A549 (cell line): ENCODE results near the gene CLECL1. TPM values are rescaled to one million over a fixed set of nuclear protein-coding genes. Genes with fewer than 3 reads are reported as not detected.

ENCODE experiments used
- ATAC-seq, 2 experiments: fragments of 200-7000 bp in 1 of 2; fragments of >200 bp in 1 of 2; cut with Nextera tagmentation in 1 of 2; cut with Tn5 transposase in 1 of 2; 3 replicates each; pipeline versions ENCODE4 v1.8.0 to v1.9.1; 2018 to 2020; ENCODE audit warnings: mild to moderate bottlenecking in 1 of 2, moderate library complexity in 1 of 2
- CTCF ChIA-PET: fragments of 300-600 bp; sonication (Branson Sonifier 250); formaldehyde crosslinking; extraction: SDS; loops from one replicate; lab custom pipeline; 2021; ENCODE audit warnings: antibody characterized with exemption, inconsistent platforms; lab: Yijun Ruan, JAX
- POLR2A ChIA-PET: fragments of 350-600 bp; formaldehyde crosslinking; extraction: SDS; loops from one replicate; lab custom pipeline; 2021; ENCODE audit warnings: antibody characterized with exemption, inconsistent platforms; lab: Yijun Ruan, JAX
- DNase-seq, 2 experiments: peaks; one replicate each; pipeline versions ENCODE4 v3.0.0 to v3.0.0-alpha.2; 2011 to 2016; ENCODE audit warnings: low read depth in 1 of 2, low spot score in 1 of 2
- FAIRE-seq: peaks from 2 replicates; lab custom pipeline; 2011; peaks lifted over from hg19 to GRCh38; lab: Jason Lieb, UNC
- H3K27ac ChIP-seq, 2 experiments: fragments of >200 bp; sonication (Bioruptor Twin); formaldehyde crosslinking; 3 replicates each; pipeline ENCODE4 v1.5.1; 2016 to 2017
- H3K4me1 ChIP-seq: fragments of >200 bp; sonication (Bioruptor Twin); formaldehyde crosslinking; 3 replicates; pipeline ENCODE4 v1.6.1; 2016
- H3K4me2 ChIP-seq: fragments of >200 bp; sonication (Bioruptor Twin); formaldehyde crosslinking; 3 replicates; pipeline ENCODE4 v1.6.1; 2016
- H3K4me3 ChIP-seq: fragments of >200 bp; sonication (Bioruptor Twin); formaldehyde crosslinking; 3 replicates; pipeline ENCODE4 v1.5.1; 2016
- H3K9me3 ChIP-seq: fragments of >200 bp; sonication (Bioruptor Twin); formaldehyde crosslinking; 3 replicates; pipeline ENCODE4 v1.6.1; 2016
- BCL3 ChIP-seq: fragments of >200 bp; sonication (Bioruptor Twin); formaldehyde crosslinking; IDR thresholded peaks from 3 replicates; pipeline ENCODE4 v1.6.1; 2016
- CBX8 ChIP-seq: fragments of 200-600 bp; sonication (generic); IDR thresholded peaks from 2 replicates; pipeline ENCODE4 v1.6.1; 2016
- CEBPB ChIP-seq, 2 experiments: fragments of >200 bp in 1 of 2; sonication (Bioruptor Twin) in 1 of 2; formaldehyde crosslinking in 1 of 2; IDR thresholded peaks; 2 replicates each; pipeline ENCODE4 v1.6.1; 2012 to 2016
- CHD2 ChIP-seq: fragments of 150-350 bp; IDR thresholded peaks from 2 replicates; pipeline ENCODE4 v1.6.1; 2014; ENCODE audit warnings: low read length; ENCODE audit not compliant: partially characterized antibody
- EHF ChIP-seq: fragments of 250-450 bp; sonication (Bioruptor Pico); IDR thresholded peaks from 2 replicates; pipeline ENCODE4 v1.5.0; 2020; ENCODE audit warnings: mild to moderate bottlenecking
- EHMT2 ChIP-seq: fragments of 200-600 bp; sonication (generic); IDR thresholded peaks from 2 replicates; pipeline ENCODE4 v1.6.1; 2016; ENCODE audit warnings: antibody characterized with exemption, low read depth, mild to moderate bottlenecking, moderate library complexity
- FOSL2 ChIP-seq, 2 experiments: fragments of 450-650 bp in 1 of 2; fragments of >200 bp in 1 of 2; sonication (Bioruptor Twin) in 1 of 2; formaldehyde crosslinking; IDR thresholded peaks; 2 replicates each; pipeline versions ENCODE4 v1.5.0 to v1.6.1; 2016 to 2020; ENCODE audit warnings: mild to moderate bottlenecking in 1 of 2, moderate library complexity in 1 of 2
- KDM1A ChIP-seq: fragments of 200-600 bp; sonication (generic); IDR thresholded peaks from 2 replicates; pipeline ENCODE4 v1.6.1; 2016; ENCODE audit warnings: low read depth, mild to moderate bottlenecking
- MAFK ChIP-seq: fragments of 450-650 bp; IDR thresholded peaks from 2 replicates; pipeline ENCODE4 v1.6.1; 2014; ENCODE audit not compliant: partially characterized antibody
- MAZ ChIP-seq: fragments of 150-350 bp; IDR thresholded peaks from 2 replicates; pipeline ENCODE4 v1.6.1; 2014; ENCODE audit warnings: antibody characterized with exemption, low read depth, low read length, borderline replicate concordance
- NPAS2 ChIP-seq: fragments of 250-450 bp; sonication (Bioruptor Pico); IDR thresholded peaks from 2 replicates; pipeline ENCODE4 v1.8.0; 2022; ENCODE audit warnings: mild to moderate bottlenecking, moderate library complexity, borderline replicate concordance
- NR3C1 ChIP-seq: fragments of >200 bp; sonication (Bioruptor Twin); formaldehyde crosslinking; IDR thresholded peaks from 3 replicates; pipeline ENCODE4 v1.6.1; 2017
- RARB ChIP-seq: fragments of 250-450 bp; sonication (Bioruptor Pico); IDR thresholded peaks from 2 replicates; pipeline ENCODE4 v1.8.0; 2021; ENCODE audit warnings: mild to moderate bottlenecking, moderate library complexity
- RFX5 ChIP-seq: fragments of 450-650 bp; IDR thresholded peaks from 2 replicates; pipeline ENCODE4 v1.7.1; 2014; ENCODE audit warnings: antibody characterized with exemption, mild to moderate bottlenecking, moderate library complexity
- SREBF2 ChIP-seq: fragments of 450-650 bp; IDR thresholded peaks from 2 replicates; pipeline ENCODE4 v1.6.1; 2014; ENCODE audit warnings: mild to moderate bottlenecking, moderate library complexity
- TFCP2L1 ChIP-seq: fragments of 250-450 bp; sonication (Bioruptor Pico); IDR thresholded peaks from 2 replicates; pipeline ENCODE4 v1.5.0; 2021; ENCODE audit warnings: mild to moderate bottlenecking
- ZFP36 ChIP-seq: fragments of 450-650 bp; IDR thresholded peaks from 2 replicates; pipeline ENCODE4 v1.6.1; 2014; ENCODE audit warnings: borderline replicate concordance; ENCODE audit not compliant: partially characterized antibody
- ZNF302 ChIP-seq: fragments of 250-450 bp; sonication (Bioruptor Pico); IDR thresholded peaks from 2 replicates; pipeline ENCODE4 v1.9.0; 2021; ENCODE audit warnings: inconsistent platforms, mild to moderate bottlenecking, moderate library complexity
- WGBS: methylation state at CpG from one replicate; pipeline ENCODE4 v1.1.6; 2017; ENCODE audit errors: missing lambda C conversion rate; 5-methylcytosine and 5-hydroxymethylcytosine counted together
- polyA plus RNA-seq, 4 experiments: library from polyadenylated mRNA; depleted of rRNA in 3 of 4; stranded (reverse); fragments of >200 nt; fragmentation: RNase III in 1 of 4; extraction: RNeasy Plus Mini Kit Qiagen cat#74134 plus additional on column Dnase treatment in 1 of 4; gene quantifications; 2 replicates in 3 of 4; 3 replicates in 1 of 4; pipeline ENCODE4 v1.2.3, GENCODE V29; 2011 to 2017
- TF ChIP-seq, protein P1 (sequence below): IDR thresholded peaks from 2 replicates; pipeline ENCODE4 v1.6.1; 2012
- TF ChIP-seq, protein P2 (sequence below): fragments of >200 bp; sonication (Bioruptor Twin); formaldehyde crosslinking; IDR thresholded peaks from 3 replicates; pipeline ENCODE4 v1.5.1; 2016

The CLECL1 gene
- polyA plus RNA-seq, 2 of the 4 experiments (the other 2 are of a cell fraction): not detected

DNA sequence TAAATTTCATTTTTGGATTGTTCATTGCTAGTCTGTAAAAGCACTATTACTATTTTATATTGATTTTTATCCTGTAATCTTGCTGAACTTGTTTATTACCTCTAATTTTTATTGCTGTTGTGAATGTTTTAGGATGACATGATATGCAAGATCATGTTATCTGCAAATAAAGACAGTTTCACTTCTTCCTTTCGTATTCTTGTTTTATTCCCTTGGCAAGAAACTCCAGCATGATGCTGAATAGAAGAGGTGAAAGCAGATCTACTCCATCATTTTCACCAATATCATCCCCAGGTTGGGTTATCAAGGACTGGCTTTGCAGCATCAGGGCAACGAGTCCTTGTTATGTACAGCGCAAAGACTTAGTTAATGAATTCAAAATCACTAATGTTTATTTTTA, 2.7 kb upstream of the CLECL1 start:
- no peak for FAIRE-seq
- WGBS: 77% methylated on average over 3 of the region's 3 CpGs
- Histone ChIP-seq H3K27ac (no peak overlapping the region), H3K4me2 (no peak overlapping the region), H3K4me3 (no peak overlapping the region), H3K9me3 (no peaks in the 10 kb centered on the region), H3K4me1 (no peaks in the 10 kb centered on the region)
- DNase-seq: no peak
- ChIA-PET CTCF (no interaction called here), POLR2A (no interaction called here)
- ATAC-seq: no peak
- TF ChIP-seq BCL3 (no peak), EHF (CRISPR knock-in tag) (no peak), SREBF2 (no peak)

DNA sequence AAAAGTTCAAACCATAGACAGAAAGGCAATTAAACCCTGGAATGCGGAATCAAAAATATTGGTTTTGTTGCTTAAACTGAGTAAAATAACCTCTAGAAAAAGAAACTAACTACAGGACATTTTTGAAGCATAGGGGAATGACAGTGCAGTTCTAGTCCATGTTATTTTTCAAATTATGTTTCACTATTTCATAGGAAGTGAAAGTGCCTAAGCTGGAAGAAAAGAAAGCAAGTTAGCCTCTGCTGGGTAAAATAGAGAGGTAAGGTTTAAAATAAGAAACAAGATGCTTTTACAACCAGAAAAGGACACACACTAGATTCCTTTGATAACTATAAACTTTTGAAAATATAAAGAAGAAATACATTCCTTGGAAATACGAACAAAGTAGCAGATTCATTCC, 1.1 kb downstream of the CLECL1 start:
- Histone ChIP-seq H3K4me1 (no peaks in the 10 kb centered on the region), H3K4me3 (no peak overlapping the region), H3K27ac (no peak overlapping the region), H3K9me3 (no peaks in the 10 kb centered on the region), H3K4me2 (no peak overlapping the region)
- DNase-seq (no peak), FAIRE-seq (no peak), ATAC-seq (no peak)
- ChIA-PET POLR2A (no interaction called here), CTCF (no interaction called here)
- TF ChIP-seq MAFK: peak; percentile 4
- no peak for TF ChIP-seq RFX5
- no peak for TF ChIP-seq KDM1A
- TF ChIP-seq CEBPB (IDR thresholded peaks at IDR 0.05): no peak
- no peak for TF ChIP-seq CBX8
- TF ChIP-seq TFCP2L1 (CRISPR knock-in tag): no peak
- TF ChIP-seq ZNF302 (CRISPR knock-in tag): no peak
- TF ChIP-seq FOSL2 (IDR thresholded peaks at IDR 0.05): no peak
- no peak for TF ChIP-seq FOSL2 (CRISPR knock-in tag; IDR thresholded peaks at IDR 0.05)
- 63% methylated on average over 2 of the region's 2 CpGs for WGBS

- TF ChIP-seq FOSL2 (IDR thresholded peaks at IDR 0.05) (no peak), FOSL2 (CRISPR knock-in tag; IDR thresholded peaks at IDR 0.05) (no peak), NPAS2 (no peak), NR3C1 (no peak), TFCP2L1 (CRISPR knock-in tag) (no peak)
- TF ChIP-seq, protein P1, sequence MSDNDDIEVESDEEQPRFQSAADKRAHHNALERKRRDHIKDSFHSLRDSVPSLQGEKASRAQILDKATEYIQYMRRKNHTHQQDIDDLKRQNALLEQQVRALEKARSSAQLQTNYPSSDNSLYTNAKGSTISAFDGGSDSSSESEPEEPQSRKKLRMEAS: no peak
- ATAC-seq: no peak
- 66% methylated on average over 6 of the region's 6 CpGs for WGBS
Observed at GRCh38 chr12:9731393-9731792, 1.5 kb downstream of the CLECL1 start.

GRCh38 chr12:9730591-9730990, 2.3 kb downstream of the CLECL1 start:
- FAIRE-seq: no peak
- POLR2A ChIA-PET: no interaction called here

More at GRCh38 chr12:9731393-9731792, 1.5 kb downstream of the CLECL1 start:
- H3K4me1 ChIP-seq: no peaks in the 10 kb centered on the region
- ChIA-PET POLR2A (no interaction called here), CTCF (no interaction called here)
- no peak for DNase-seq
- no peak overlapping the region for H3K27ac ChIP-seq
- H3K9me3 ChIP-seq: no peaks in the 10 kb centered on the region
- no peak overlapping the region for H3K4me3 ChIP-seq
- FAIRE-seq: no peak
- no peak overlapping the region for H3K4me2 ChIP-seq

More at GRCh38 chr12:9730591-9730990, 2.3 kb downstream of the CLECL1 start:
- no peak overlapping the region for H3K27ac ChIP-seq
- DNase-seq: no peak
- H3K4me1 ChIP-seq: no peaks in the 10 kb centered on the region
- CTCF ChIA-PET: interaction anchor here (1.0 kb wide), 1 partner anchor 20 kb away, joined by 4 read pairs; no protein-coding TSS in a partner anchor
- H3K4me2 ChIP-seq: no peak overlapping the region
- ATAC-seq: no peak
- H3K9me3 ChIP-seq: no peaks in the 10 kb centered on the region
- no peak overlapping the region for H3K4me3 ChIP-seq
- TF ChIP-seq, protein P2, sequence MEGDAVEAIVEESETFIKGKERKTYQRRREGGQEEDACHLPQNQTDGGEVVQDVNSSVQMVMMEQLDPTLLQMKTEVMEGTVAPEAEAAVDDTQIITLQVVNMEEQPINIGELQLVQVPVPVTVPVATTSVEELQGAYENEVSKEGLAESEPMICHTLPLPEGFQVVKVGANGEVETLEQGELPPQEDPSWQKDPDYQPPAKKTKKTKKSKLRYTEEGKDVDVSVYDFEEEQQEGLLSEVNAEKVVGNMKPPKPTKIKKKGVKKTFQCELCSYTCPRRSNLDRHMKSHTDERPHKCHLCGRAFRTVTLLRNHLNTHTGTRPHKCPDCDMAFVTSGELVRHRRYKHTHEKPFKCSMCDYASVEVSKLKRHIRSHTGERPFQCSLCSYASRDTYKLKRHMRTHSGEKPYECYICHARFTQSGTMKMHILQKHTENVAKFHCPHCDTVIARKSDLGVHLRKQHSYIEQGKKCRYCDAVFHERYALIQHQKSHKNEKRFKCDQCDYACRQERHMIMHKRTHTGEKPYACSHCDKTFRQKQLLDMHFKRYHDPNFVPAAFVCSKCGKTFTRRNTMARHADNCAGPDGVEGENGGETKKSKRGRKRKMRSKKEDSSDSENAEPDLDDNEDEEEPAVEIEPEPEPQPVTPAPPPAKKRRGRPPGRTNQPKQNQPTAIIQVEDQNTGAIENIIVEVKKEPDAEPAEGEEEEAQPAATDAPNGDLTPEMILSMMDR: no peak
- no peak for TF ChIP-seq MAZ
- TF ChIP-seq RARB: no peak
- TF ChIP-seq ZFP36: no peak
- no peak for TF ChIP-seq CHD2
- no peak for TF ChIP-seq EHMT2
- TF ChIP-seq NPAS2: no peak
- 74% methylated on average over 6 of the region's 6 CpGs for WGBS
